ENCODE measurements around the gene ITGA1. TPM values are rescaled to one million over a fixed set of nuclear protein-coding genes. Genes with fewer than 3 reads are reported as not detected.
A peak's percentile ranks its signal among the peaks of the same experiment; 100 is the strongest.

The ITGA1 gene
- total RNA-seq, 4 donors from 2014 or later: 219 to 326 (median 240) TPM

DNA sequence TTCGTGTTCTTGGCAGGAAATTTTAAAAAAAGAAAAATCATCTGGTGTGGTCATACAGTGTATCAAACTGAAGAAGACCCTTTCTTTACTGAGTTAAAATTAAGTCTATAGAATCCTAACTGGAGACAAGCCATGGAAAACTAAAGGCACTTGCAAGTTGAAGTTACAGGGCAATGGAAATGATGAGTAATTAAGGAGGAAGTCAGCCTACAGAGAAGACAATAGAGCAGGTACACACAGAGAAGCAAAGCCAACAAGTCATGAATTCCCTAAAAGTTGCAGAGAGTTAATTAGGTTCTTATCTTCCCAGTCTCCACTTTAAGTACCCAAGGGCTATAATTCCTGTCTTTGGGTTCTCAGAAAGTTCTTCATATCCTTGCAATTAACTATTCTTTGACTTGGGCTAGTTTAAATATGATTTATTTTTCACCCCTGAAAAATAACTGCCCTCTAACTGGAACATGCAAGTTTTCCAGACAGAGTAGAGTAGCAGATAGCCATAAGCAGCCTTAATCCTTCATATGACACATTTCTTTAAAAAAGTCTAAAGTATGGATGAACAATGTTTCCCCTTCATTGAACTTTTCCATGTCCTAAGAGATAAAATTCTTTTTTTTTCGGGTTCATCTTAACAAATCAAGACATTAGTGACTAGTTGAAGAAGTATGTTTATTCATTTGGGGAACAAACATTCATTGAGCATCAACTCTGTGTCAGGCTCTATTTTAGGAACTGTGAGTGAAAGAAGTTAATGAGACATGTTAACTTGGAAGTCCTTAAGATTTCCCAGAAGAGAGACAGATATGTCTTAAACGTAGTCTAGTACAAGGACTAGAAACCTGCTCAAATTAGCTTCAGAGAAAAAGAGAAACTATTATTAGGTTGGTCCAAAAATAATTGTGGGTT is 196.3 kb downstream of the ITGA1 start:
- Histone ChIP-seq H3K36me3 (no peaks in the 10 kb centered on the region), H3K4me3 (no peak overlapping the region), H3K4me1 (peaks cover 0 to 23% (median 4%) of the 10 kb centered on the region in 3 donors), H3K27ac (no peak overlapping the region), H3K9me3 (no peaks in the 10 kb centered on the region), H3K27me3 (no peaks in the 10 kb centered on the region)
- TF ChIP-seq EP300 (IDR thresholded peaks at IDR 0.05) (no peak), CTCF (IDR thresholded peaks at IDR 0.05) (no peak), POLR2AphosphoS5 (IDR thresholded peaks at IDR 0.05) (peak; percentile 25)
- no peak for ATAC-seq
- WGBS, 2 donors (ENCODE audit: low coverage in 1 of 2): 12 to 20% methylated on average over 3 of the region's 3 CpGs

- ATAC-seq: no peak
- TF ChIP-seq POLR2AphosphoS5 (IDR thresholded peaks at IDR 0.05): no peak
- TF ChIP-seq POLR2A (IDR thresholded peaks at IDR 0.05): no peak
- no peak for TF ChIP-seq EP300 (IDR thresholded peaks at IDR 0.05)
- no peak for TF ChIP-seq CTCF (IDR thresholded peaks at IDR 0.05)
- H3K27me3 ChIP-seq: no peaks in the 10 kb centered on the region
- no peaks in the 10 kb centered on the region for H3K36me3 ChIP-seq
- WGBS, 2 donors (ENCODE audit: low coverage in 1 of 2): 78 to 83% methylated on average over 3 of the region's 3 CpGs
- H3K4me3 ChIP-seq: no peak overlapping the region
- H3K27ac ChIP-seq: no peak overlapping the region
- no peaks in the 10 kb centered on the region for H3K9me3 ChIP-seq
- peaks cover 0 to 30% (median 4%) of the 10 kb centered on the region in 3 donors for H3K4me1 ChIP-seq
These were observed 197.6 kb downstream of the ITGA1 start for GRCh38 chr5:52985306-52985705.

GRCh38 chr5:52987711-52988331 is 200.1 kb downstream of the ITGA1 start:
- Histone ChIP-seq H3K27ac (peak overlapping the region in 2 of 4 donors; percentile 81 to 82), H3K4me1 (peaks cover 0 to 38% (median 4%) of the 10 kb centered on the region in 3 donors), H3K9me3 (no peaks in the 10 kb centered on the region), H3K36me3 (no peaks in the 10 kb centered on the region), H3K27me3 (no peaks in the 10 kb centered on the region), H3K4me3 (no peak overlapping the region)
- 62 to 63% methylated on average over 4 of the region's 4 CpGs for WGBS, 2 donors (ENCODE audit: low coverage in 1 of 2)
- ATAC-seq: no peak
- TF ChIP-seq CTCF (IDR thresholded peaks at IDR 0.05) (no peak), POLR2AphosphoS5 (IDR thresholded peaks at IDR 0.05) (no peak), EP300 (IDR thresholded peaks at IDR 0.05) (no peak)

- no peaks in the 10 kb centered on the region for H3K36me3 ChIP-seq
- H3K27me3 ChIP-seq: no peaks in the 10 kb centered on the region
- peak overlapping the region; percentile 40 to 75 for H3K4me3 ChIP-seq
- ATAC-seq: peak; percentile 39
- H3K9me3 ChIP-seq: no peaks in the 10 kb centered on the region
- peak overlapping the region in 3 of 4 donors; percentile 75 to 82 (median 81) for H3K27ac ChIP-seq
- WGBS, 2 donors (ENCODE audit: low coverage in 1 of 2): 20 to 23% methylated on average over 4 to 6 of the region's 16 CpGs
- H3K4me1 ChIP-seq: peaks cover 0 to 38% (median 4%) of the 10 kb centered on the region in 3 donors
- no peak for TF ChIP-seq POLR2AphosphoS5 (IDR thresholded peaks at IDR 0.05)
- no peak for TF ChIP-seq POLR2A (IDR thresholded peaks at IDR 0.05)
- TF ChIP-seq EP300 (IDR thresholded peaks at IDR 0.05): no peak
- no peak for TF ChIP-seq CTCF (IDR thresholded peaks at IDR 0.05)
These were observed 200.8 kb downstream of the ITGA1 start for GRCh38 chr5:52988335-52989024.
